ENCODE results near the gene YAE1. TPM values are rescaled to one million over a fixed set of nuclear protein-coding genes. Genes with fewer than 3 reads are reported as not detected.

Gene YAE1
- total and polyA plus RNA-seq, 2 of the 8 experiments (the other 6 are each of a cell fraction or from before 2014, with no cell fraction given) = 24.1 to 38.0 TPM

DNA sequence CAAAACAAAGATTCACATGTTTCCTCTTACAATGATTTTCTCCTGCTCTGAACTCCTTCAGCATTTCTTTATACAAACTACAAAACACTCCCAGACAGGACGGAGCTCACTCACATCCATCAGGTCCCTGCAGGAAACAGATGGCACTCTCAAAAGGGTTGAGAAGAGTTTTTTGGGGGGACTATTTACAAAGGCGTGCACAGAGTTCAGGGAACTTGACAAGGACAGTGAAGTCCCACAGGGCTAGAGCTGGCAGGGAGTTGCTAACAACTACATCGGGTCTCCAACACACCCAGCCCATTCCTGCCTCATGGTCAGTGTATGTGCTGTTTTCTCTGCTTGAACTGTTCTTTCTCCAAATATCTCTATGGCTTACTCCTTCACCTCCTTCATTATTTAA lies 24.7 kb upstream of the YAE1 start:
- H3K27ac ChIP-seq (ENCODE audit: low read depth, low read length) = no peak overlapping the region
- H3K36me3 ChIP-seq (ENCODE audit: control insufficient read depth in 2 of 4, insufficient read depth in 4 of 4, low read length in 3 of 4) = no peaks in the 10 kb centered on the region
- H3K27me3 ChIP-seq (replicated peaks in 1 of 4; ENCODE audit: control insufficient read depth in 3 of 4, extremely low read depth in 1 of 4, insufficient read depth in 3 of 4, low read length in 3 of 4) = no peaks in the 10 kb centered on the region
- no peak overlapping the region for H3K4me2 ChIP-seq (ENCODE audit: insufficient read depth in 1 of 2, low read depth in 2 of 2, low read length in 2 of 2)
- no peak overlapping the region for H4K91ac ChIP-seq (replicated peaks; ENCODE audit: insufficient read length, low read length)
- H2BK20ac ChIP-seq (ENCODE audit: low read length) = no peak overlapping the region
- no peak overlapping the region for H4K8ac ChIP-seq (ENCODE audit: extremely low read depth, insufficient read depth, low read length)
- TF ChIP-seq CBX8 (IDR thresholded peaks at IDR 0.05; ENCODE audit: borderline replicate concordance, low read depth, low read length) (no peak), ASH2L (IDR thresholded peaks at IDR 0.05; ENCODE audit: low read length) (no peak), CHD2 (IDR thresholded peaks at IDR 0.05; ENCODE audit: low read length) (no peak), EZH2 (IDR thresholded peaks at IDR 0.05; ENCODE audit: low read depth, low read length, severe bottlenecking) (no peak), POU5F1 (IDR thresholded peaks at IDR 0.05; ENCODE audit: low read depth, low read length) (no peak), ZNF274 (IDR thresholded peaks at IDR 0.05; ENCODE audit: borderline replicate concordance, extremely low read depth, low read length) (no peak), PHF8 (conservative IDR thresholded peaks at IDR 0.05; ENCODE audit: low read depth, low read length) (no peak), JUND (IDR thresholded peaks at IDR 0.05; ENCODE audit: low read length) (no peak), NANOG (IDR thresholded peaks at IDR 0.05; ENCODE audit: insufficient read depth, low read depth, low read length, poor library complexity, severe bottlenecking) (no peak), RFX5 (IDR thresholded peaks at IDR 0.05; ENCODE audit: borderline replicate concordance, low read depth, low read length) (no peak)
- no peak overlapping the region for H3K18ac ChIP-seq (ENCODE audit: extremely low read depth, low read length)
- no peak overlapping the region for H3K56ac ChIP-seq (replicated peaks; ENCODE audit: insufficient read length, low read depth, low read length)
- DNase-seq (ENCODE audit: low read depth in 1 of 2, low spot score in 2 of 2) = no peak
- H4K20me1 ChIP-seq (replicated peaks in 1 of 2; ENCODE audit: control insufficient read depth in 1 of 2, insufficient read depth in 2 of 2, low read length in 2 of 2) = no peaks in the 10 kb centered on the region
- H2AK5ac ChIP-seq (ENCODE audit: low read depth, low read length) = no peak overlapping the region
- H2BK120ac ChIP-seq (replicated peaks; ENCODE audit: low read depth, low read length) = no peak overlapping the region
- H2BK5ac ChIP-seq (ENCODE audit: low read depth, low read length) = no peak overlapping the region
- ChIA-PET POLR2A (ENCODE audit: partially characterized antibody) (no interaction called here), CTCF (ENCODE audit: partially characterized antibody) (interaction anchor here (0.6 kb wide), 1 partner anchor 1877 kb away, joined by 3 read pairs; no protein-coding TSS in a partner anchor)
- H2BK12ac ChIP-seq (ENCODE audit: low read depth, low read length) = no peak overlapping the region
- no peak overlapping the region for H3K9ac ChIP-seq (replicated peaks in 1 of 4; ENCODE audit: extremely low read depth in 1 of 4, low read depth in 3 of 4, low read length in 3 of 4)
- no peaks in the 10 kb centered on the region for H3K23me2 ChIP-seq (ENCODE audit: low read depth, low read length)
- no peaks in the 10 kb centered on the region; the same call in 1 of the 2 replicates for H3K79me1 ChIP-seq (ENCODE audit: low read depth, low read length)
- H3K79me2 ChIP-seq (ENCODE audit: control insufficient read depth in 1 of 2, insufficient read depth in 2 of 2, low read length in 2 of 2) = no peaks in the 10 kb centered on the region
- no peak overlapping the region for H2AFZ ChIP-seq (ENCODE audit: low read length)
- no peak overlapping the region for H3K4me3 ChIP-seq (ENCODE audit: extremely low read depth in 1 of 4, insufficient read depth in 2 of 4, low read depth in 3 of 4, low read length in 4 of 4)
- no peak for FAIRE-seq
- 87% methylated on average over 3 of the region's 3 CpGs; no CpG with 5 or more reads in 1 of the 2 experiments for WGBS, 2 experiments (ENCODE audit: extremely low coverage in 1 of 2, insufficient coverage in 1 of 2, insufficient read length in 1 of 2, insufficient replicate concordance in 2 of 2, low coverage in 1 of 2, low lambda C conversion rate in 2 of 2, missing lambda C conversion rate in 1 of 2)
- H4K5ac ChIP-seq (ENCODE audit: insufficient read length, low read depth, low read length) = no peak overlapping the region
- H2BK15ac ChIP-seq (ENCODE audit: low read length) = no peak overlapping the region
- no peaks in the 10 kb centered on the region for H3K9me3 ChIP-seq (ENCODE audit: insufficient read depth in 2 of 2, low read depth in 1 of 2, low read length in 1 of 2)
- peaks cover 0 to 2% (median 2%) of the 10 kb centered on the region in 4 experiments; a peak in 3 of 7 replicates for H3K4me1 ChIP-seq (replicated peaks in 1 of 4; ENCODE audit: control insufficient read depth in 3 of 4, insufficient read depth in 4 of 4, low read length in 3 of 4)
- no peak overlapping the region for H3K14ac ChIP-seq (ENCODE audit: insufficient read length)
- no peak overlapping the region for H3K23ac ChIP-seq (ENCODE audit: insufficient read length)
- H3K4ac ChIP-seq (replicated peaks; ENCODE audit: insufficient read length, low read depth, low read length) = no peak overlapping the region
